Ishikawa (cell line): Measurements from ENCODE around the gene PHKA2.

ENCODE experiments used
- CEBPB ChIP-seq: IDR thresholded peaks from 2 replicates; pipeline ENCODE4 v1.6.1; 2012
- CREB1 ChIP-seq: IDR thresholded peaks from 2 replicates; pipeline ENCODE4 v1.6.1; 2012; ENCODE audit warnings: low read depth
- EGR1 ChIP-seq: IDR thresholded peaks from 2 replicates; pipeline ENCODE4 v1.6.1; 2012
- EP300 ChIP-seq: IDR thresholded peaks from 2 replicates; pipeline ENCODE4 v1.6.1; 2012; ENCODE audit warnings: borderline replicate concordance
- FOXM1 ChIP-seq: IDR thresholded peaks from 2 replicates; pipeline ENCODE4 v1.6.1; 2012; ENCODE audit warnings: low read depth, borderline replicate concordance
- MAX ChIP-seq: IDR thresholded peaks from 2 replicates; pipeline ENCODE4 v1.6.1; 2012
- NFIC ChIP-seq: IDR thresholded peaks from 2 replicates; pipeline ENCODE4 v1.6.1; 2012
- RAD21 ChIP-seq: IDR thresholded peaks from 2 replicates; pipeline ENCODE4 v1.6.1; 2012; ENCODE audit warnings: low read depth
- REST ChIP-seq: IDR thresholded peaks from 2 replicates; pipeline ENCODE4 v1.6.1; 2012; ENCODE audit warnings: low read depth, mild to moderate bottlenecking
- TAF1 ChIP-seq: IDR thresholded peaks from 2 replicates; pipeline ENCODE4 v1.6.1; 2012; ENCODE audit warnings: low read depth, mild to moderate bottlenecking
- TCF12 ChIP-seq: IDR thresholded peaks from 2 replicates; pipeline ENCODE4 v1.6.1; 2012; ENCODE audit warnings: low read depth
- TEAD4 ChIP-seq: IDR thresholded peaks from 2 replicates; pipeline ENCODE4 v1.6.1; 2012
- USF1 ChIP-seq: IDR thresholded peaks from 2 replicates; pipeline ENCODE4 v1.6.1; 2012
- YY1 ChIP-seq: IDR thresholded peaks from 2 replicates; pipeline ENCODE4 v1.6.1; 2012; ENCODE audit warnings: low read depth
- ZBTB7A ChIP-seq: IDR thresholded peaks from 2 replicates; pipeline ENCODE4 v1.6.1; 2012; ENCODE audit warnings: low read depth

PHKA2 gene

GRCh38 chrX:18964026-18964425, 19.9 kb downstream of the PHKA2 start:
- TF ChIP-seq TEAD4 = no peak
- TF ChIP-seq EP300 = no peak
- TF ChIP-seq NFIC = no peak
- no peak for TF ChIP-seq RAD21
- no peak for TF ChIP-seq FOXM1
- no peak for TF ChIP-seq TAF1
- no peak for TF ChIP-seq TCF12
- no peak for TF ChIP-seq EGR1
- no peak for TF ChIP-seq YY1
- no peak for TF ChIP-seq CEBPB
- TF ChIP-seq USF1 = no peak

DNA sequence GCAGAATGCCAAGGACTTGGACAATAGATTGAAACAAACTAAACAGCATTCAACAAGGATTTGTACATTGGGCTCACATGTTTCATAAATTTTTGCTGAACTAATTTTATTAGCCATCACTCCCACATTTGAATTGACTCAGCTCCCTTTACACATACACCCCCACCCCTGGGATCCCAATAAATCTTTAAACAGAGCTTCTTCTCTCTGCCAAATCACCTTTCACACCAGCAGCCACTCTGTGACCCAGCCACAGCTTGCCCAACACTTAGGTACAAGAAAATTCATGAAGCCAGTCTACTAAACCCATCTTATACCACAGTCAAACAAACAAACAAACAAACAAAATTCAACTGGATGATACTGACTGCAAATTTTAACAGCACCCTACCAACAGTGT, 21.6 kb downstream of the PHKA2 start:
- no peak for TF ChIP-seq MAX
- no peak for TF ChIP-seq TAF1
- TF ChIP-seq ZBTB7A = no peak
- no peak for TF ChIP-seq YY1
- TF ChIP-seq TCF12 = no peak
- TF ChIP-seq REST = no peak
- TF ChIP-seq EP300 = no peak
- no peak for TF ChIP-seq CREB1
- no peak for TF ChIP-seq RAD21
- TF ChIP-seq FOXM1 = no peak
- no peak for TF ChIP-seq NFIC
- no peak for TF ChIP-seq CEBPB
- TF ChIP-seq USF1 = no peak
- no peak for TF ChIP-seq EGR1
- TF ChIP-seq TEAD4 = no peak

DNA sequence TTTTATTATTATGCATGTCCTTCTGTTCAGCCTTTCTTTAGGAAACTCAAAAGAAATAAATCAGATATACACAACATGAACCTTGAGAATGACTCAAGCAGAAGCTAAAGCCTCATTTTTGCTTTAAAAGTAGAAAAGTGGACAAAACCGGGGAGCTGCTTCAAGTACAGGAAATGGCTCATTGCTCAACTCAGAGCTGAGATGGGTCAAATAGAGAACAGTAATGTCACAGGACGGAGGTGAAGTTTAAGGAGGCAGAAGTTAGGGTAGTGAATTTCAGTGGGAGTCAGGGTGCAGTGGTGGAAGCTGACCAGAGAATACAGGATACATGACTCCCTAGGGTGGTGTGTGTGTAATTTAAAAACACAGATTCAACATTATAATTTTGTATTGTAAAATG, 22.2 kb downstream of the PHKA2 start:
- no peak for TF ChIP-seq ZBTB7A
- TF ChIP-seq RAD21 = no peak
- TF ChIP-seq EP300 = no peak
- TF ChIP-seq EGR1 = no peak
- no peak for TF ChIP-seq NFIC
- TF ChIP-seq REST = no peak
- TF ChIP-seq YY1 = no peak
- TF ChIP-seq CREB1 = no peak
- TF ChIP-seq MAX = no peak
- TF ChIP-seq TAF1 = no peak
- TF ChIP-seq FOXM1 = no peak

DNA sequence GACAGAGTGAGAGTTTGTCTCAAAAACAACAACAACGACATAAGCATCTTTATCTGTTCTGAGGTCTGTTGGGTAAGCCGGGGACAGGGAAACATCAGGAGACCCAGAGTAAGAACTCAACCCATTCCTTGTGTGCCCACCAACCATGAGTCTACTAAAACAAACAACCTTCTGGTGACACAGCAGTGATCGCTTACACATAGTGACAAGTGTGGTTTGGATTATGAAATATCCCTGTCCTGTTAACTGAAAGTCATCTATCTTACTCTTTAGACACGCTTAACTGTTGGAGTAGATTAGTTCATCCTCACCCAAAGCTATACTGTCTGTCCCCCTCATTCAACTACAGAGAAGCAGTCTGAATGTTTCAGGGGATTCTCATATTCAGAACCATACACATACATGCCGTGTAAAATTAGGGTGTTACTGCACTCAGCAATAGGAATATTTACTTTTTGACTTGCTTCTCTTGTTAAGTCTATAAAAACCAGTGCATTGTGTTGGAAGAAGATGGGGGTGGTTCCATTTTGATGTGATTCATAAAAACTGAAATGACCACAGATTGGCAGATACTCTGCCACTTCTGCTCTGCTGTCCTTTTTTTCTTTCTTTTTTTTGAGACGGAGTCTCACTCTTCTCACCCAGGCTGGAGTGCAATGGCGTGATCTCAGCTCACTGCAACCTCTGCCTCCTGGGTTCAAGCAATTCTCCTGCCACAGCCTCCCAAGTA, 27.4 kb downstream of the PHKA2 start:
- TF ChIP-seq RAD21 (no peak), CEBPB (no peak), YY1 (no peak), TCF12 (no peak)

- TF ChIP-seq MAX (no peak), NFIC (no peak), EP300 (no peak), USF1 (no peak), ZBTB7A (no peak), TEAD4 (no peak)
These were observed 28.2 kb downstream of the PHKA2 start for GRCh38 chrX:18955676-18956075.
